IMR-90 (cell line): ENCODE data around the gene VAV3. TPM values are rescaled to one million over a fixed set of nuclear protein-coding genes. Genes with fewer than 3 reads are reported as not detected.
A peak's percentile ranks its signal among the peaks of the same experiment; 100 is the strongest.

ENCODE experiments used
- ATAC-seq: fragments of 200-7000 bp; cut with Tn5 transposase; 2 replicates; pipeline ENCODE4 v1.9.1; 2020; ENCODE audit warnings: low read depth, mild to moderate bottlenecking, moderate library complexity
- BruUV-seq: library from RNA; stranded (reverse); fragments of 400-500 nt; replicated peaks from 2 replicates; lab custom pipeline; 2021; lab: Mats Ljungman, UMichigan
- CTCF ChIA-PET: fragments of 300-600 bp; formaldehyde crosslinking; extraction: SDS; loops from one replicate; lab custom pipeline; 2021; ENCODE audit warnings: antibody characterized with exemption; lab: Yijun Ruan, JAX
- POLR2A ChIA-PET: fragments of 300-600 bp; sonication (Branson Sonifier 250); formaldehyde crosslinking; loops from one replicate; lab custom pipeline; 2022; ENCODE audit warnings: antibody characterized with exemption; ENCODE audit not compliant: unreplicated experiment; lab: Charles Lee
- DNase-seq: peaks from one replicate; pipeline ENCODE4 v3.0.0; 2013
- H2AFZ ChIP-seq: replicated peaks from 2 replicates; pipeline ENCODE3; 2013; ENCODE audit warnings: low read length, mild to moderate bottlenecking; ENCODE audit not compliant: poor library complexity
- H2AK5ac ChIP-seq: 2 replicates; pipeline ENCODE4 v1.6.1; 2013; ENCODE audit warnings: low read depth, low read length, inconsistent platforms
- H2AK9ac ChIP-seq: replicated peaks from 2 replicates; pipeline ENCODE3; 2013; ENCODE audit warnings: mild to moderate bottlenecking, low read depth, low read length, moderate library complexity; ENCODE audit not compliant: poor library complexity
- H2BK120ac ChIP-seq: 2 replicates; pipeline ENCODE4 v1.6.1; 2013; ENCODE audit warnings: low read depth, low read length, inconsistent platforms
- H2BK15ac ChIP-seq: 3 replicates; pipeline ENCODE4 v1.6.1; 2013; ENCODE audit warnings: low read depth, low read length, inconsistent platforms
- H2BK20ac ChIP-seq: 2 replicates; pipeline ENCODE4 v1.6.1; 2013; ENCODE audit warnings: low read depth, mild to moderate bottlenecking, inconsistent platforms, low read length, moderate library complexity
- H2BK5ac ChIP-seq: 2 replicates; pipeline ENCODE4 v1.6.1; 2013; ENCODE audit warnings: mild to moderate bottlenecking, low read depth, low read length, inconsistent platforms; ENCODE audit not compliant: poor library complexity, severe bottlenecking
- H3K14ac ChIP-seq: replicated peaks from 2 replicates; pipeline ENCODE4 v1.6.1; 2013; ENCODE audit warnings: low read depth, low read length, inconsistent platforms
- H3K18ac ChIP-seq: 2 replicates; pipeline ENCODE4 v1.6.1; 2013; ENCODE audit warnings: low read depth, low read length, control low read depth
- H3K23ac ChIP-seq: 2 replicates; pipeline ENCODE4 v1.6.1; 2013; ENCODE audit warnings: low read depth, low read length, inconsistent platforms
- H3K27ac ChIP-seq: 2 replicates; pipeline ENCODE4 v1.5.1; 2013; ENCODE audit warnings: mild to moderate bottlenecking, control low read depth, low read length; ENCODE audit not compliant: insufficient read depth
- H3K27me3 ChIP-seq: 2 replicates; pipeline ENCODE4 v1.6.1; 2013; ENCODE audit warnings: low read length; ENCODE audit not compliant: control insufficient read depth, insufficient read depth
- H3K36me3 ChIP-seq: 2 replicates; pipeline ENCODE4 v1.6.1; 2013; ENCODE audit warnings: low read length, mixed read lengths; ENCODE audit not compliant: control insufficient read depth, insufficient read depth
- H3K4ac ChIP-seq: 2 replicates; pipeline ENCODE4 v1.6.1; 2013; ENCODE audit warnings: low read depth, low read length, inconsistent platforms
- H3K4me1 ChIP-seq: 2 replicates; pipeline ENCODE4 v1.6.1; 2013; ENCODE audit warnings: low read length, mixed read lengths; ENCODE audit not compliant: control insufficient read depth, insufficient read depth
- H3K4me2 ChIP-seq: 2 replicates; pipeline ENCODE4 v1.6.1; 2013; ENCODE audit warnings: low read depth, mild to moderate bottlenecking, control low read depth, low read length, moderate library complexity
- H3K4me3 ChIP-seq: 2 replicates; pipeline ENCODE4 v1.5.1; 2013; ENCODE audit warnings: low read depth, mild to moderate bottlenecking, control low read depth, low read length, moderate library complexity; ENCODE audit not compliant: insufficient read depth
- H3K56ac ChIP-seq: 2 replicates; pipeline ENCODE4 v1.6.1; 2013; ENCODE audit warnings: low read length, inconsistent platforms; ENCODE audit not compliant: insufficient read depth; ENCODE audit errors: extremely low read depth
- H3K79me1 ChIP-seq, 2 experiments: 2 replicates each; pipeline ENCODE4 v1.6.1; 2013; ENCODE audit warnings: low read length in 2 of 2, inconsistent platforms in 1 of 2, low read depth in 1 of 2
- H3K9ac ChIP-seq: 2 replicates; pipeline ENCODE4 v1.6.1; 2013; ENCODE audit warnings: low read depth, low read length, control low read depth
- H3K9me1 ChIP-seq: 2 replicates; pipeline ENCODE4 v1.6.1; 2013; ENCODE audit warnings: low read length, inconsistent platforms; ENCODE audit not compliant: insufficient read depth
- H3K9me3 ChIP-seq: 2 replicates; pipeline ENCODE4 v1.6.1; 2013; ENCODE audit warnings: low read length; ENCODE audit not compliant: control insufficient read depth, insufficient read depth
- H4K20me1 ChIP-seq: 2 replicates; pipeline ENCODE4 v1.6.1; 2013; ENCODE audit warnings: low read length, inconsistent platforms; ENCODE audit not compliant: insufficient read depth
- H4K5ac ChIP-seq: 2 replicates; pipeline ENCODE4 v1.6.1; 2013; ENCODE audit warnings: mild to moderate bottlenecking, low read depth, low read length, control low read depth
- H4K8ac ChIP-seq, 2 experiments: 2 replicates each; pipeline ENCODE4 v1.6.1; 2013; ENCODE audit warnings: low read depth in 2 of 2, low read length in 2 of 2, control low read depth in 1 of 2, inconsistent platforms in 1 of 2
- H4K91ac ChIP-seq: 2 replicates; pipeline ENCODE4 v1.6.1; 2013; ENCODE audit warnings: low read depth, low read length, inconsistent platforms; ENCODE audit not compliant: insufficient read depth
- RFX5 ChIP-seq: IDR thresholded peaks from 2 replicates; pipeline ENCODE4 v1.8.0; 2012; ENCODE audit warnings: low read depth, mild to moderate bottlenecking, low read length, moderate library complexity
- WGBS, 2 experiments: methylation state at CpG; one replicate each; pipeline versions ENCODE4 v1.1.5 to v1.1.7; 2013; ENCODE audit warnings: missing lambda C conversion rate in 2 of 2; ENCODE audit not compliant: insufficient read length in 1 of 2; ENCODE audit errors: extremely low coverage in 2 of 2; 5-methylcytosine and 5-hydroxymethylcytosine counted together
- dilution Hi-C: fragments of 300-500 bp; cut with HindIII; formaldehyde crosslinking; loops from one replicate; pipeline ENCODE4 v1.14.3; 2018; ENCODE audit warnings: low sequenced_read_pairs; ENCODE audit not compliant: unreplicated experiment
- in situ Hi-C: fragments of 300-500 bp; cut with MboI; formaldehyde crosslinking; loops from 3 replicates; pipeline ENCODE4 v1.14.3; 2019; ENCODE audit warnings: low sequenced_read_pairs, inconsistent platforms, mixed read lengths
- intact Hi-C: fragments of 100-400 bp; cut with micrococcal nuclease; formaldehyde crosslinking; loops from 2 replicates; pipeline ENCODE4 v1.10.0; 2022
- polyA plus RNA-seq, 3 experiments: library from polyadenylated mRNA; depleted of rRNA; stranded (reverse); fragments of >200 nt; gene quantifications; 2 replicates each; pipeline ENCODE4 v1.2.3, GENCODE V29; 2012; ENCODE audit warnings: low replicate concordance in 1 of 3
- total RNA-seq: library from RNA; depleted of rRNA; stranded (reverse); fragments of >200 nt; gene quantifications from 2 replicates; pipeline ENCODE4 v1.2.3, GENCODE V29; 2012

The VAV3 gene
- total and polyA plus RNA-seq, 2 of the 4 experiments (the other 2 are of a cell fraction), result 0.12 to 0.18 TPM

DNA sequence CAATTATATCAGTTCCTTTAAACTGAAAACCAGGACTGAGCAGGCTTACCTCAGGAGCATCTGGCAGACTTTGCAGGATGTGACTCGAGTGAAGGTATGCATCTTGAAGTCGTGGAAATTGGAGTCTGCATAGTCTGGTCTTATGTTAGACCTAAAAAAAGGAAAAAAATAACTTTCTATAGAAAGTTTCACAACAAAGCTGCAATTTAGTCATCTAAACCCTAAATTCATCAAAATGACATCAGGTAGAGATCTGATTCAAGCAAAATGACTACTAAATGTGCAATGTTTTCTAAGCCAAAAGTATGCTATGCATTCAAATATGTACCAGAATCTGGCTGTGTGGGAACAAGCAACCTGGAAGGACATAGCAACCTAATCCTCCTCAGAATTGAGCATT, 260.1 kb downstream of the VAV3 start:
- Histone ChIP-seq H3K23ac (no peak overlapping the region), H2BK120ac (no peak overlapping the region), H4K8ac (no peak overlapping the region), H2AK9ac (no peak overlapping the region), H3K79me1 (no peaks in the 10 kb centered on the region), H2BK20ac (no peak overlapping the region), H2BK15ac (no peak overlapping the region), H3K4me1 (no peaks in the 10 kb centered on the region), H3K9me1 (no peaks in the 10 kb centered on the region), H3K4me2 (no peak overlapping the region), H3K27me3 (no peaks in the 10 kb centered on the region), H3K18ac (no peak overlapping the region), H4K5ac (no peak overlapping the region), H2AK5ac (no peak overlapping the region), H2BK5ac (no peak overlapping the region), H2AFZ (no peak overlapping the region), H3K36me3 (no peaks in the 10 kb centered on the region), H3K4me3 (no peak overlapping the region), H4K20me1 (no peaks in the 10 kb centered on the region), H3K4ac (no peak overlapping the region), H3K27ac (no peak overlapping the region), H3K9ac (no peak overlapping the region), H3K56ac (no peak overlapping the region), H3K9me3 (no peaks in the 10 kb centered on the region), H3K14ac (no peak overlapping the region), H4K91ac (no peak overlapping the region)
- no CpG with 5 or more reads among the region's 2 CpGs for WGBS, 2 experiments
- no peak for TF ChIP-seq RFX5
- ChIA-PET POLR2A (no interaction called here), CTCF (no interaction called here)
- intact Hi-C loops, result no loop called here
- in situ Hi-C loops, result no loop called here
- no TSS peak for BruUV-seq
- dilution Hi-C loops, result no loop called here
- ATAC-seq (no peak), DNase-seq (peak; percentile 4)
